Ecto neural progenitor cell (in vitro differentiated cells): ENCODE measurements around the gene OR10S1.
"Not testable (repeated sequence)": the region's sequence is repeated elsewhere in the genome, so short reads cannot be mapped to it uniquely, and the experiment has no call there.

Source experiments
- DNase-seq: peaks from one replicate; pipeline ENCODE4 v3.0.0-alpha.2; 2018; ENCODE audit warnings: low spot score

OR10S1 gene

GRCh38 chr11:123977731-123978347 lies at the start of gene OR10S1:
Gene OR10S1, minus strand, starts transcription at chr11:123977781. Its CDS starts 117 bp downstream, at chr11:123977664.
- no peak for DNase-seq

GRCh38 chr11:124026498-124026897 lies 48.9 kb upstream of the OR10S1 start, which contains the start of gene OR10G8:
Gene OR10G8, plus strand, starts transcription at chr11:124026798. Its CDS starts 2,825 bp downstream, at chr11:124029623.
- DNase-seq, result no peak

- not testable (repeated sequence) for DNase-seq
Measured at GRCh38 chr11:124015837-124016236, 38.3 kb upstream of the OR10S1 start.

GRCh38 chr11:124012697-124013096 lies 35.1 kb upstream of the OR10S1 start, which contains the start of gene OR10G4:
Gene OR10G4, plus strand, starts transcription at chr11:124012997. Its CDS starts 2,578 bp downstream, at chr11:124015575.
- no peak for DNase-seq

- DNase-seq, result no peak
Measured at GRCh38 chr11:123995119-123995518, 17.5 kb upstream of the OR10S1 start, which contains the start of gene OR10G6. Gene OR10G6, minus strand, starts transcription at chr11:123995161. Its CDS starts 0 bp downstream, at chr11:123995161.

- no peak for DNase-seq
Measured at GRCh38 chr11:123979311-123979710, 1.7 kb upstream of the OR10S1 start.

- no peak for DNase-seq
Measured at GRCh38 chr11:123976770-123977560, 616 bp downstream of the OR10S1 start.

GRCh38 chr11:123973816-123974215 lies 3.8 kb downstream of the OR10S1 start:
- DNase-seq, result no peak

GRCh38 chr11:123956752-123957151 lies 20.8 kb downstream of the OR10S1 start:
- DNase-seq, result no peak

- DNase-seq, result no peak
Measured at GRCh38 chr11:123945132-123945531, 32.4 kb downstream of the OR10S1 start.

GRCh38 chr11:123943738-123944137 lies 33.8 kb downstream of the OR10S1 start, which contains the start of gene OR6T1:
Gene OR6T1, minus strand, starts transcription at chr11:123943838. Its CDS starts 0 bp downstream, at chr11:123943838.
- DNase-seq, result no peak

- no peak for DNase-seq
Measured at GRCh38 chr11:123942413-123942812, 35.2 kb downstream of the OR10S1 start.

GRCh38 chr11:123939317-123939716 lies 38.3 kb downstream of the OR10S1 start, which contains the start of gene OR4D5:
Gene OR4D5, plus strand, starts transcription at chr11:123939617. Its CDS starts 0 bp downstream, at chr11:123939617.
- DNase-seq, result no peak
